Loucy (cell line): ENCODE data around the gene AURKAIP1.

ENCODE experiments used
- EZH2phosphoT487 ChIP-seq: fragments of 200-600 bp; IDR thresholded peaks from 2 replicates; pipeline ENCODE4 v1.6.1; 2018; ENCODE audit warnings: antibody characterized with exemption, mild to moderate bottlenecking, moderate library complexity, borderline replicate concordance
- TF ChIP-seq, protein P1 (sequence below): fragments of 200-600 bp; sonication (generic); conservative IDR thresholded peaks from 2 replicates; pipeline ENCODE4 v1.5.1; 2014; ENCODE audit warnings: mild to moderate bottlenecking, antibody characterized with exemption, low read length

GRCh38 chr1:1342061-1342562, 32.9 kb downstream of the AURKAIP1 start:
- TF ChIP-seq, protein P1, sequence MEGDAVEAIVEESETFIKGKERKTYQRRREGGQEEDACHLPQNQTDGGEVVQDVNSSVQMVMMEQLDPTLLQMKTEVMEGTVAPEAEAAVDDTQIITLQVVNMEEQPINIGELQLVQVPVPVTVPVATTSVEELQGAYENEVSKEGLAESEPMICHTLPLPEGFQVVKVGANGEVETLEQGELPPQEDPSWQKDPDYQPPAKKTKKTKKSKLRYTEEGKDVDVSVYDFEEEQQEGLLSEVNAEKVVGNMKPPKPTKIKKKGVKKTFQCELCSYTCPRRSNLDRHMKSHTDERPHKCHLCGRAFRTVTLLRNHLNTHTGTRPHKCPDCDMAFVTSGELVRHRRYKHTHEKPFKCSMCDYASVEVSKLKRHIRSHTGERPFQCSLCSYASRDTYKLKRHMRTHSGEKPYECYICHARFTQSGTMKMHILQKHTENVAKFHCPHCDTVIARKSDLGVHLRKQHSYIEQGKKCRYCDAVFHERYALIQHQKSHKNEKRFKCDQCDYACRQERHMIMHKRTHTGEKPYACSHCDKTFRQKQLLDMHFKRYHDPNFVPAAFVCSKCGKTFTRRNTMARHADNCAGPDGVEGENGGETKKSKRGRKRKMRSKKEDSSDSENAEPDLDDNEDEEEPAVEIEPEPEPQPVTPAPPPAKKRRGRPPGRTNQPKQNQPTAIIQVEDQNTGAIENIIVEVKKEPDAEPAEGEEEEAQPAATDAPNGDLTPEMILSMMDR = no peak
- no peak for TF ChIP-seq EZH2phosphoT487
